GM23338 (cell line): Measurements from ENCODE around the gene NME2.

Experiments
- CREB1 ChIP-seq: fragments of 250-450 bp; sonication (Bioruptor Pico); IDR thresholded peaks from 2 replicates; pipeline ENCODE4 v1.5.0; 2020; ENCODE audit warnings: low read depth, mild to moderate bottlenecking, moderate library complexity
- CTCF ChIP-seq, 2 experiments: fragments of 200-600 bp in 1 of 2; sonication (generic) in 1 of 2; conservative IDR thresholded peaks; 2 replicates each; pipeline versions ENCODE4 v1.5.1 to v1.6.1; 2016 to 2017; ENCODE audit warnings: antibody characterized with exemption in 2 of 2, low read depth in 2 of 2, mild to moderate bottlenecking in 2 of 2, moderate library complexity in 1 of 2
- ETS1 ChIP-seq: IDR thresholded peaks from 2 replicates; pipeline ENCODE4 v1.6.1; 2016; ENCODE audit warnings: antibody characterized with exemption
- EZH2 ChIP-seq: fragments of 200-600 bp; sonication (generic); IDR thresholded peaks from one replicate; pipeline ENCODE4 v1.8.0; 2017; ENCODE audit warnings: antibody characterized with exemption, mild to moderate bottlenecking, low read depth; ENCODE audit not compliant: unreplicated experiment
- EZH2phosphoT487 ChIP-seq: fragments of 200-600 bp; sonication (generic); IDR thresholded peaks from one replicate; pipeline ENCODE4 v1.8.1; 2018; ENCODE audit warnings: antibody characterized with exemption; ENCODE audit not compliant: unreplicated experiment
- JUNB ChIP-seq: IDR thresholded peaks from one replicate; pipeline ENCODE4 v1.6.1; 2016; ENCODE audit warnings: antibody characterized with exemption; ENCODE audit not compliant: unreplicated experiment
- NANOG ChIP-seq: IDR thresholded peaks from 2 replicates; pipeline ENCODE4 v1.6.1; 2016; ENCODE audit warnings: antibody characterized with exemption, borderline replicate concordance
- POLR2AphosphoS5 ChIP-seq: IDR thresholded peaks from 2 replicates; pipeline ENCODE4 v1.6.1; 2016; ENCODE audit warnings: antibody characterized with exemption, low read depth
- STAT1 ChIP-seq: IDR thresholded peaks from one replicate; pipeline ENCODE4 v1.6.1; 2016; ENCODE audit warnings: antibody characterized with exemption; ENCODE audit not compliant: unreplicated experiment
- ZNF331 ChIP-seq: fragments of 250-450 bp; sonication (Bioruptor Pico); IDR thresholded peaks from 2 replicates; pipeline ENCODE4 v1.5.0; 2020; ENCODE audit warnings: low read depth, mild to moderate bottlenecking, moderate library complexity
- TF ChIP-seq, protein P1 (sequence below): IDR thresholded peaks from one replicate; pipeline ENCODE4 v1.6.1; 2018; ENCODE audit warnings: antibody characterized with exemption; ENCODE audit not compliant: unreplicated experiment

GRCh38 chr17:51164911-51165679, 1.1 kb upstream of the NME2 start:
- no peak for TF ChIP-seq CTCF (conservative IDR thresholded peaks at IDR 0.05; ENCODE audit: low read depth in 2 of 2)
- no peak for TF ChIP-seq POLR2AphosphoS5
- no peak for TF ChIP-seq NANOG
- TF ChIP-seq EZH2phosphoT487 = no peak
- no peak for TF ChIP-seq CREB1
- TF ChIP-seq EZH2 = no peak
- TF ChIP-seq, protein P1, sequence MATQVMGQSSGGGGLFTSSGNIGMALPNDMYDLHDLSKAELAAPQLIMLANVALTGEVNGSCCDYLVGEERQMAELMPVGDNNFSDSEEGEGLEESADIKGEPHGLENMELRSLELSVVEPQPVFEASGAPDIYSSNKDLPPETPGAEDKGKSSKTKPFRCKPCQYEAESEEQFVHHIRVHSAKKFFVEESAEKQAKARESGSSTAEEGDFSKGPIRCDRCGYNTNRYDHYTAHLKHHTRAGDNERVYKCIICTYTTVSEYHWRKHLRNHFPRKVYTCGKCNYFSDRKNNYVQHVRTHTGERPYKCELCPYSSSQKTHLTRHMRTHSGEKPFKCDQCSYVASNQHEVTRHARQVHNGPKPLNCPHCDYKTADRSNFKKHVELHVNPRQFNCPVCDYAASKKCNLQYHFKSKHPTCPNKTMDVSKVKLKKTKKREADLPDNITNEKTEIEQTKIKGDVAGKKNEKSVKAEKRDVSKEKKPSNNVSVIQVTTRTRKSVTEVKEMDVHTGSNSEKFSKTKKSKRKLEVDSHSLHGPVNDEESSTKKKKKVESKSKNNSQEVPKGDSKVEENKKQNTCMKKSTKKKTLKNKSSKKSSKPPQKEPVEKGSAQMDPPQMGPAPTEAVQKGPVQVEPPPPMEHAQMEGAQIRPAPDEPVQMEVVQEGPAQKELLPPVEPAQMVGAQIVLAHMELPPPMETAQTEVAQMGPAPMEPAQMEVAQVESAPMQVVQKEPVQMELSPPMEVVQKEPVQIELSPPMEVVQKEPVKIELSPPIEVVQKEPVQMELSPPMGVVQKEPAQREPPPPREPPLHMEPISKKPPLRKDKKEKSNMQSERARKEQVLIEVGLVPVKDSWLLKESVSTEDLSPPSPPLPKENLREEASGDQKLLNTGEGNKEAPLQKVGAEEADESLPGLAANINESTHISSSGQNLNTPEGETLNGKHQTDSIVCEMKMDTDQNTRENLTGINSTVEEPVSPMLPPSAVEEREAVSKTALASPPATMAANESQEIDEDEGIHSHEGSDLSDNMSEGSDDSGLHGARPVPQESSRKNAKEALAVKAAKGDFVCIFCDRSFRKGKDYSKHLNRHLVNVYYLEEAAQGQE = no peak
- no peak for TF ChIP-seq JUNB
- no peak for TF ChIP-seq STAT1
- TF ChIP-seq ZNF331 (CRISPR knock-in tag) = no peak
- no peak for TF ChIP-seq ETS1
